Skeletal muscle satellite cell (primary cell): ENCODE results near the gene GNLY. TPM values are rescaled to one million over a fixed set of nuclear protein-coding genes. Genes with fewer than 3 reads are reported as not detected.

Experiments used
- H3K27me3 ChIP-seq: 2 replicates; pipeline ENCODE4 v1.7.0; 2013; ENCODE audit warnings: low read length; ENCODE audit not compliant: control insufficient read depth, insufficient read depth
- H3K36me3 ChIP-seq: 2 replicates; pipeline ENCODE4 v1.7.0; 2013; ENCODE audit warnings: mild to moderate bottlenecking, control low read depth, low read length; ENCODE audit not compliant: insufficient read depth
- H3K4me1 ChIP-seq: 2 replicates; pipeline ENCODE4 v1.7.0; 2013; ENCODE audit warnings: low read length; ENCODE audit not compliant: control insufficient read depth, insufficient read depth
- H3K4me2 ChIP-seq: 2 replicates; pipeline ENCODE4 v1.7.0; 2013; ENCODE audit warnings: mild to moderate bottlenecking, low read length
- H3K4me3 ChIP-seq: 2 replicates; pipeline ENCODE4 v1.7.0; 2013; ENCODE audit warnings: low read length
- H3K9ac ChIP-seq: 2 replicates; pipeline ENCODE4 v1.7.0; 2013; ENCODE audit warnings: mild to moderate bottlenecking, low read depth, low read length, moderate library complexity
- H3K9me3 ChIP-seq: replicated peaks from 2 replicates; pipeline ENCODE4 v1.7.0; 2013; ENCODE audit warnings: mild to moderate bottlenecking, control low read depth, low read length
- total RNA-seq: library from RNA; depleted of rRNA; stranded (reverse); fragments of >200 nt; gene quantifications from 2 replicates; pipeline ENCODE4 v1.2.3, GENCODE V29; 2012; rRNA removed

The GNLY gene
- 0.22 TPM in 1 of 2 replicates, not detected in the other for total RNA-seq

DNA sequence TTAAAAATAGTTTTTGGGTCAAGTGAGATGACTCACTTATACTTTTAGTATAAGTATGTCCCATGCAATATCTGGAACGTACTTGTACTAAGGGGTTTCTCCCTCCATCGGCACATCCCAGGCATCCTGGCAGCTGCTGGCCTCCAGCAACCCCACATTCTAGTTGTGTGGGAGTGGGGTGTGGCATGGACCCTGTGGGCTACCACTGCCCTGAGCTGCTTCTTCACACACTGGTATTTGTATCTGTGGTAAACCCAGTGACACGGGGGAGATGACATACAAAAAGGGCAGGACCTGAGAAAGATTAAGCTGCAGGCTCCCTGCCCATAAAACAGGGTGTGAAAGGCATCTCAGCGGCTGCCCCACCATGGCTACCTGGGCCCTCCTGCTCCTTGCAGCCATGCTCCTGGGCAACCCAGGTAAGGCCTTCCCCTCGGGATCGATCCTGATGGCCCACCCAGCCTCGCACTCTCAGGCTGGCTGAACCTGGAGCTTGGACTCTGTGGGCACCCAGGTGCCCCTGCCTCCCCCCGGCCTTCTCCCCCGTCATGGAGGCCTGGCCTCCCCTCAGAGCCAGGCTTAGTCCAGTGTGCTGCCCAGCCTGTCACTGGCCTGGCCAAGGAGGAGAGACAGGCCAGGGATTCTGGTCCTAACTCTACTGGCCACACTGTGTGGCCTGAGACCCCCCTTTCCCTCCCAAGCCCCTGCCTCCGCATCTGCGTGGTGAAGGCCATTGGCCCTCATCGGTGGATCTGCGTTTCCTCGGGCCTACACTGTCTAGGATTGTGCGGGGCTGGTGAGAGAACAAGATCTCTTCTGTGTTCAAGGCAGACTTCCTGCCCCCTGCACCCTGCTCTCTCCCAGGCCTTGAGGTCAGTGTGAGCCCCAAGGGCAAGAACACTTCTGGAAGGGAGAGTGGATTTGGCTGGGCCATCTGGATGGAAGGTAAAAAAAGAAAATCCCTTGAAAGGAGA, at the start of gene GNLY:
Gene GNLY, plus strand, starts transcription at position 307 of the 974 bp plus-strand sequence. Its CDS starts 61 bp downstream, at position 368.
- H3K9me3 ChIP-seq = no peaks in the 10 kb centered on the region
- H3K4me2 ChIP-seq = no peak within 1 kb of the TSS
- H3K4me1 ChIP-seq = no peaks in the 10 kb centered on the region
- H3K36me3 ChIP-seq = no peaks in the 10 kb centered on the region
- H3K9ac ChIP-seq = no peak within 1 kb of the TSS
- no peak within 1 kb of the TSS for H3K4me3 ChIP-seq
- H3K27me3 ChIP-seq = peaks cover 2% of the 10 kb centered on the region

DNA sequence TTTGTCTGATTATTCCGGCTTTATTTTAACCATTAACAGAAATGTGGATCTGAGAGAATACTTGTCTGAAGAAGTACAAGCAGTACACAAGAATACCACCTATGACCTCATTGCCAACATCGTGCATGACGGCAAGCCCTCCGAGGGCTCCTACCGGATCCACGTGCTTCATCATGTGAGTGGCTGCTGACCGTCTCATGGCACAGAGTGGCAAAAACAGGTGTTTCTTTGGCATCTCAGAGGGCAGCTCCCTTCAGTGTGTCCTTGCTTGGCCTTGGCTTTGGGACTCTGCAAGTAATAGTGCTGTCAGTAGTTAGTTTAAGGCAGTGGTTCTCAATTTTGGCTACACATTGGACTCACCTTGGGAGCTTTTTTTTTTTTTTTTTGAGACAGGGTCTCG, 49.2 kb upstream of the GNLY start:
- no peaks in the 10 kb centered on the region for H3K27me3 ChIP-seq
- no peak overlapping the region for H3K9ac ChIP-seq
- H3K4me3 ChIP-seq = no peak overlapping the region
- H3K9me3 ChIP-seq = no peaks in the 10 kb centered on the region
- peaks cover 80% of the 10 kb centered on the region for H3K36me3 ChIP-seq
- H3K4me1 ChIP-seq = peaks cover 18% of the 10 kb centered on the region
- H3K4me2 ChIP-seq = no peak overlapping the region

DNA sequence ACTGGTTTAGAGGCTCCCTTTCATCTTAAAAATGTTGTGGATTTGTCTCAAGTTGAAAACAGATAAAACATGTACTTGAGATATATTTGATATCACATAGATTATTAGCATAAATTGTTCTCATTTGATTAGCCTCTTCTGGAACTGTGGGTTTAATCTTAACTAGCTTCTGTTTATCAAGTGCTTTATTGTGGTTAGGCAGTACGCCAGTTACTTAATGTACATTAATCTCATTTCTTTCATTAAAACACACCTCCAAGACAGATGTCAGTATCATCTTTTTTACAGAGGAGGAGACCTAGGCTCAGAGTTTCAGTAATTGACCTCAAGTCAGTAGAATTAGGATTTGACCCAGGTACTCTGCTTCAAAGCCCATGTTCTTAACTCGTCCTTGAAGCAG, 48.0 kb upstream of the GNLY start:
- H3K9ac ChIP-seq = no peak overlapping the region
- no peak overlapping the region for H3K4me2 ChIP-seq
- no peaks in the 10 kb centered on the region for H3K27me3 ChIP-seq

DNA sequence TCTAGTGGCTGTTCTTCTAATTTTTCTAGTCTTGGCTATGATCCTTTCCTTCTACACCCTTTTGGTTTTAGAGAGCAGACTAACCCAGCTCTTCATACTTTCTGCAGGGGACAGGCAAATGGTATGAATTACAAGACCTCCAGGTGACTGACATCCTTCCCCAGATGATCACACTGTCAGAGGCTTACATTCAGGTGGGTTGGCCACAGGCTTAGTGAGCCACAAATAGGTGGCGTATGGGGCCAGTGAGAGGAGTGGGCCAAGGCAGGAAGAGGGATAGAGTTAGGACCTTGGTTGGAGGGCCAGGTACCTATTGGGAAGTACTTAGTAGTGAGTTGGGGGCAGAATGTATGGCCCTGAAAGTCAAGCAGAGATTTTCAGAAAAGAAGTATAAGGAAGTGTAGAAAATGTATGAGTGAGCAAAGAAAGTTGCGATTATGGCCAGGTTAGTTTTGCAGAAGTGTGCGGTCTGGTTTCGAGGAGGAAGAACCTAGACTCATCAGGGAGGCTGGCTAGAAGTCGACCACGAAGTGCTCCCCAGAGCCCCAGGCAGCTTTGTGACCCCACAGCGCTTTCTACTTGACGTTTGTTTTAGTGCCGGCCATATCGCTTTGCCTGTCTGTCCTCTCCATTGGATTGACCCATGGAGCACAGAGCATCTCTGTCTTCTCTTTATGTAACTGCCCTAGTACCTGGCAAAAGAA, 46.2 kb upstream of the GNLY start:
- H3K9me3 ChIP-seq = no peaks in the 10 kb centered on the region
- H3K4me3 ChIP-seq = no peak overlapping the region
- no peak overlapping the region for H3K9ac ChIP-seq
- H3K36me3 ChIP-seq = peaks cover 66% of the 10 kb centered on the region
- no peaks in the 10 kb centered on the region for H3K27me3 ChIP-seq
- H3K4me2 ChIP-seq = no peak overlapping the region
- H3K4me1 ChIP-seq = peaks cover 33% of the 10 kb centered on the region

More for the DNA sequence above, 48.0 kb upstream of the GNLY start:
- Histone ChIP-seq H3K36me3 (peaks cover 80% of the 10 kb centered on the region), H3K9me3 (no peaks in the 10 kb centered on the region), H3K4me1 (peaks cover 22% of the 10 kb centered on the region), H3K4me3 (no peak overlapping the region)

DNA sequence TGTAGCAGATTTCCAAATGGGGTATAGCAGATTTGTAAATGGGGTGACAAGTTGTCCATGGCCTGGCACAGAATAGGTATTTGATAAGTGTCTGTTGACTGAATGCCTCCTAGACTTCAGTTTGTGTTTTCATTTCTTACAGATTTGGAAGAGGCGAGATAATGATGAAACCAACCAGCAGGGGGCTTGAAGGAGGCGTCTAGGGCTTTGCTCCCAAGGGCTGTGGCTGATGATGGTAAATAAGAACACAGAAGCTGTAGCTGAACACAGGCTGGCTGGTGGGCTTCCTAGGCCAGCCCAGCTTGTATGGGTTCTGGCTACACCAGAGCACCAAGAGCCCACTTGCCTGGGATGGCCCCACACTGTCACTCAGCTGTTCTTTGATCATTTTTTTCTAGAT, 45.5 kb upstream of the GNLY start:
- Histone ChIP-seq H3K4me2 (no peak overlapping the region), H3K9ac (peak overlapping the region; percentile 61), H3K9me3 (no peaks in the 10 kb centered on the region), H3K4me1 (peaks cover 38% of the 10 kb centered on the region), H3K36me3 (peaks cover 62% of the 10 kb centered on the region), H3K4me3 (no peak overlapping the region), H3K27me3 (no peaks in the 10 kb centered on the region)

DNA sequence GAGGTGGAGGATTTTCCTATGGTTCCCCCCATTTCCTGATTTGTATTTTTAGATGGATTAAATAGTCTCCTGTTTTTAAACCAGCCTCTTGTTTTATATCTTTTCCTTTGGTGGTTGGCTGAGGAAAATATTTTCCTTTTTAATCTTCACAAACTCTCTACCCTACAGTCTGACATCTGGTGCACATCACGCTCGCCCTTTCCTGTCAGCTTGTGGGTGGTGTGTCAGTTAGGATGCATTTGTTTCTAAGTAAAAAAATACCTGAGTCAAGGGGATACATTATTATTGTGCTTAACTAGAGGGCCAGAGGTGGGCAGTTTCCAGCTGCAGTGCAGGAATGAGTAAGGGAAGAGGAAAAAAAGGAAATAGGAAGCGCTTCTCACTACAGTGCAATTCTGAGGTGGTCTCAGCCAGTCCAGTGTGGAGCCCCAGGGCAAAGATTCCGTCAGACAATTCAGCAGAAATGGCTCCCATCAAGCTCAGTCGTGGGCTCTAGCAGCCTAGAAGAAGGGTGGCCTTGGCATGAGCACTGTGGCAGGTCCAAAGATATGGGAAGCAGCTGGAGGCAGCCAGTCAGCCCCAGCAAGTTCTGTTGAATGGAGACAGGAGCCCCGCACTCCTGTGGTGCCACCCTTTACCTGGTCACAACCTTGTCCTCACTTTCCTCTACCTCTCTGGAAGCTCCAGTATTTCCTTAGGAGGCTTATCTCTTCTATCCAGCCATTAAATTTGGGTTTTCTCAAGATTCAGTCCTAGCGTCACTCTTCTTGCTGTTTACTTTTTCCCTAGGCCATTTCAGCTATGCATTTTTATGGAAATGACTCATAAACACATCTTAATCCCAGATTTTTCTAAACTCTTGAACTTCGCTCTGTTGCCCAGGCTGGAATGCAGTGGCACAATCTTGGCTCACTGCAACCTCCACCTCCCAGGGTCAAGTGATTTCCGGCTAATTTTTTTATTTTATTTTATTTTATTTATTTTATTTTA, 44.7 kb upstream of the GNLY start:
- H3K9me3 ChIP-seq = no peaks in the 10 kb centered on the region
- peak overlapping the region; percentile 32 for H3K4me3 ChIP-seq
- H3K4me2 ChIP-seq = peak overlapping the region; percentile 65
- H3K9ac ChIP-seq = peak overlapping the region; percentile 61
- H3K36me3 ChIP-seq = peaks cover 60% of the 10 kb centered on the region
- H3K27me3 ChIP-seq = no peaks in the 10 kb centered on the region
- H3K4me1 ChIP-seq = peaks cover 38% of the 10 kb centered on the region

DNA sequence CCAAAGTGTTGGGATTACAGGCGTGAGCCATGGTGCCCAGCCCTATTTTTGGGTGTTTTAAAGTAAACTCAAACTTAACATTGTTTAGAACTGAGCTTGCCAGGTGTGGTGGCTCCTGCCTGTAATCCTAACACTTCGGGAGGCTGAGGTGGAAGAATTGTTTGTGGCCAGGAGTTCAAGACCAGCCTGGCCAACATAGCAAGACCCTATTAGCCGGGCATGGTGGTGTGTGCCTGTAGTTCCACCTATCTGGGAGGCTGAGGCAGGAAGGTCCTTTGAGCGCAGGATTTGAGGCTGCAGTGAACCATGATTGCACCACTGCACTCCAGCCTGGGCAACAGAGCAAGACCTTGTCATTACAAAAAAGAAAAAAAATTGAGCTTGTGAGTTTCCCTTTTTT, 43.7 kb upstream of the GNLY start:
- no peaks in the 10 kb centered on the region for H3K9me3 ChIP-seq
- no peak overlapping the region for H3K4me3 ChIP-seq
- no peaks in the 10 kb centered on the region for H3K27me3 ChIP-seq
- H3K9ac ChIP-seq = no peak overlapping the region
- H3K4me2 ChIP-seq = no peak overlapping the region
- peaks cover 39% of the 10 kb centered on the region for H3K4me1 ChIP-seq
- H3K36me3 ChIP-seq = peaks cover 51% of the 10 kb centered on the region

DNA sequence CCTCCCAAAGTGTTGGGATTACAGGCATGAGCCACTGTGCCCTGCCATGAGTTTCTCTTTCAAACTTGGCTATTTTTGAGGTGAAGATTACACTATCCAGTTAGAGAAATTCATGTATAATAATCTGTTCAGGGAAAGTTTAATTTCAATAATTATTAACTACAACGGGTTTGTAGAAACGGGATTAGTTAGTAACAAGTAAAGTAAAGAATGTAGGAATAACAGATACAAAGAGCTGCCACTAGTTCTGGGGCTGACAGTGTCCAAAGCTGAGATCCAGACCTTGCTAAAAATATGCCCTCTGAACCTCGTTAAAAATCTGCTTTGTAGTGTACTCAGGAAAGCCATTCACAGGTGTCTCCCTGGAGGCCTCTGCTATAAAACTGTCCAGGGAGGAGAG, 43.1 kb upstream of the GNLY start:
- Histone ChIP-seq H3K9ac (no peak overlapping the region), H3K9me3 (no peaks in the 10 kb centered on the region), H3K36me3 (peaks cover 44% of the 10 kb centered on the region), H3K4me3 (no peak overlapping the region), H3K4me2 (no peak overlapping the region), H3K27me3 (no peaks in the 10 kb centered on the region), H3K4me1 (peaks cover 46% of the 10 kb centered on the region)

DNA sequence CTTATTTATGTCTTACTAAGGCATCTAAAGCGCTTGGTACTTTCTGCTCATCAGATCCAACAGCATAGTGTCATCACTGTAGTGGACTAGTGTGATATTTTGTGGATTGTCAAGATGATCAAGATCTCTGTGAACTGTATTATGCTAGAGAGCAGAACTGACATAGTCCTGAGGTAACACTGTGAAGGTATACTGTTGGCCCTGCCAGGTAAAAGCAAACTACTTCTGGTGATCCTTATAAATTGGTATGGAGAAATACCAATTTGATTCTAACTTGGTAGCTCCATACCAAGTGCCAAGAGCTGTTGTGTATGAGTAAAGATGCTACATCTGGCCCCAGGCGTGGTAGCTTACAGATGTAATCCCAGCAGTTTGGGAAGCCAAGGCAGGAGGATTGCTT, 42.1 kb upstream of the GNLY start:
- Histone ChIP-seq H3K4me1 (peaks cover 53% of the 10 kb centered on the region), H3K36me3 (peaks cover 40% of the 10 kb centered on the region)

DNA sequence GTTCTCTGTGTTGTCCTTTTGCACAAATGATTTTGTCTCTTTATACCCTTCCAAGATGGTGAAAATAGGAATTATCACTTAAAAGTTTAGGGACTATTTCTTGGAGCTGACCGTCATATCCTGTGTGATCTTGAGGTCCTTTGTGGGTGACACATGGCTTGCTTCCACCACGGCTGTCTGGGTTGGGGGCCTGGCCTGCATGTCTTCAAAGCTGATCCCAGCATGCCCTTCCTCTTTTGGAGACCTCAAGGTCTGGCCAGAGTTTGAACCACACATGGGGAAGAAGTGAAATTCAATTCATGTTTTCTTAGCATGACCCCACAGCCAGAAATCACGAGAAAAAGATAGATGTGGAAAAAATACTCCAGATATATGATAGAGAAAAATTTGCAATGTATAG, 40.2 kb upstream of the GNLY start:
- Histone ChIP-seq H3K4me2 (no peak overlapping the region), H3K4me1 (peaks cover 44% of the 10 kb centered on the region), H3K36me3 (peaks cover 26% of the 10 kb centered on the region), H3K27me3 (no peaks in the 10 kb centered on the region), H3K9ac (no peak overlapping the region), H3K9me3 (no peaks in the 10 kb centered on the region), H3K4me3 (no peak overlapping the region)

More for the DNA sequence above, 42.1 kb upstream of the GNLY start:
- no peaks in the 10 kb centered on the region for H3K9me3 ChIP-seq
- H3K4me3 ChIP-seq = no peak overlapping the region
- H3K4me2 ChIP-seq = no peak overlapping the region
- H3K27me3 ChIP-seq = no peaks in the 10 kb centered on the region
- H3K9ac ChIP-seq = no peak overlapping the region
